Fibroblast of lung (primary cell): ENCODE measurements around the gene CNTFR. TPM values are rescaled to one million over a fixed set of nuclear protein-coding genes. Genes with fewer than 3 reads are reported as not detected.

Experiments used
- DNase-seq, 2 donors: peaks; one replicate each; pipeline versions ENCODE4 v3.0.0 to v3.0.0-alpha.2; 2010; ENCODE audit warnings: low read depth in 2 of 2
- H2AFZ ChIP-seq: 2 replicates; pipeline ENCODE4 v1.5.1; 2012; ENCODE audit warnings: low read length, control low read depth, inconsistent platforms
- H3K27ac ChIP-seq: 2 replicates; pipeline ENCODE4 v1.5.1; 2011; ENCODE audit warnings: low read length, control low read depth; ENCODE audit not compliant: insufficient read depth
- H3K27me3 ChIP-seq: 2 replicates; pipeline ENCODE4 v1.5.1; 2011; ENCODE audit warnings: mild to moderate bottlenecking, low read length; ENCODE audit not compliant: control insufficient read depth, insufficient read depth
- H3K36me3 ChIP-seq: 2 replicates; pipeline ENCODE4 v1.5.1; 2011; ENCODE audit warnings: low read length; ENCODE audit not compliant: control insufficient read depth, insufficient read depth
- H3K4me1 ChIP-seq: 2 replicates; pipeline ENCODE4 v1.5.1; 2011; ENCODE audit warnings: low read length; ENCODE audit not compliant: control insufficient read depth, insufficient read depth; ENCODE audit errors: extremely low read depth
- H3K4me2 ChIP-seq: 2 replicates; pipeline ENCODE4 v1.5.1; 2011; ENCODE audit warnings: low read length, control low read depth; ENCODE audit not compliant: insufficient read depth; ENCODE audit errors: extremely low read depth
- H3K4me3 ChIP-seq, 4 experiments: fragments of 200-600 bp in 1 of 4; sonication (generic) in 1 of 4; replicated peaks in 1 of 4; 2 replicates each; pipeline ENCODE4 v1.5.1; 2011 to 2016; ENCODE audit warnings: low read length in 4 of 4, low read depth in 3 of 4, mild to moderate bottlenecking in 3 of 4, control low read depth in 2 of 4, inconsistent platforms in 1 of 4, mixed read lengths in 1 of 4; ENCODE audit not compliant: insufficient read depth in 1 of 4; ENCODE audit errors: control extremely low read depth in 1 of 4
- H3K79me2 ChIP-seq: 2 replicates; pipeline ENCODE4 v1.5.1; 2012; ENCODE audit warnings: mild to moderate bottlenecking, low read length, inconsistent platforms; ENCODE audit not compliant: control insufficient read depth, insufficient read depth
- H3K9ac ChIP-seq: 2 replicates; pipeline ENCODE4 v1.5.1; 2011; ENCODE audit warnings: mild to moderate bottlenecking, low read length, control low read depth; ENCODE audit not compliant: insufficient read depth
- H3K9me3 ChIP-seq: 2 replicates; pipeline ENCODE4 v1.5.1; 2012; ENCODE audit warnings: low read depth, low read length; ENCODE audit not compliant: control insufficient read depth, insufficient read depth
- H4K20me1 ChIP-seq: 2 replicates; pipeline ENCODE4 v1.5.1; 2011; ENCODE audit warnings: low read length; ENCODE audit not compliant: control insufficient read depth, insufficient read depth; ENCODE audit errors: extremely low read depth
- EZH2 ChIP-seq: IDR thresholded peaks from 2 replicates; pipeline ENCODE4 v1.5.1; 2012; ENCODE audit warnings: low read length, control low read depth, mild to moderate bottlenecking; ENCODE audit errors: missing control alignments
- polyA plus RNA-seq, 2 donors: library from polyadenylated mRNA; depleted of rRNA in 1 of 2; stranded (reverse) in 1 of 2; unstranded in 1 of 2; fragments of >200 nt; gene quantifications; 2 replicates each; pipeline ENCODE4 v1.2.1, GENCODE V29; 2011 to 2012; ENCODE audit warnings: missing spikeins in 1 of 2
- total RNA-seq: library from RNA; depleted of rRNA; stranded (reverse); fragments of >200 nt; gene quantifications from 2 replicates; pipeline ENCODE4 v1.2.1, GENCODE V29; 2014
- TF ChIP-seq, protein P1 (sequence below), 2 donors: IDR thresholded peaks in 1 of 2; conservative IDR thresholded peaks in 1 of 2; 1 replicate in 1 of 2; 2 replicates in 1 of 2; pipeline ENCODE4 v1.5.1; 2011 to 2012; ENCODE audit warnings: low read length in 2 of 2, control low read depth in 1 of 2, inconsistent platforms in 1 of 2, low read depth in 1 of 2, mild to moderate bottlenecking in 1 of 2

The CNTFR gene
- total and polyA plus RNA-seq, 2 donors (not counting 1 experiment from before 2014, with no cell fraction given) = not detected

- H3K79me2 ChIP-seq = no peaks in the 10 kb centered on the region
- H3K4me3 ChIP-seq = no peak overlapping the region
- no peaks in the 10 kb centered on the region for H3K4me1 ChIP-seq
- no peaks in the 10 kb centered on the region for H4K20me1 ChIP-seq
- H3K9me3 ChIP-seq = no peaks in the 10 kb centered on the region
- H3K27me3 ChIP-seq = peaks cover 2% of the 10 kb centered on the region
- DNase-seq = no peak
- H3K4me2 ChIP-seq = no peak overlapping the region
- no peak overlapping the region for H3K9ac ChIP-seq
- H2AFZ ChIP-seq = no peak overlapping the region
- H3K27ac ChIP-seq = no peak overlapping the region
- no peak for TF ChIP-seq EZH2
- TF ChIP-seq, protein P1, sequence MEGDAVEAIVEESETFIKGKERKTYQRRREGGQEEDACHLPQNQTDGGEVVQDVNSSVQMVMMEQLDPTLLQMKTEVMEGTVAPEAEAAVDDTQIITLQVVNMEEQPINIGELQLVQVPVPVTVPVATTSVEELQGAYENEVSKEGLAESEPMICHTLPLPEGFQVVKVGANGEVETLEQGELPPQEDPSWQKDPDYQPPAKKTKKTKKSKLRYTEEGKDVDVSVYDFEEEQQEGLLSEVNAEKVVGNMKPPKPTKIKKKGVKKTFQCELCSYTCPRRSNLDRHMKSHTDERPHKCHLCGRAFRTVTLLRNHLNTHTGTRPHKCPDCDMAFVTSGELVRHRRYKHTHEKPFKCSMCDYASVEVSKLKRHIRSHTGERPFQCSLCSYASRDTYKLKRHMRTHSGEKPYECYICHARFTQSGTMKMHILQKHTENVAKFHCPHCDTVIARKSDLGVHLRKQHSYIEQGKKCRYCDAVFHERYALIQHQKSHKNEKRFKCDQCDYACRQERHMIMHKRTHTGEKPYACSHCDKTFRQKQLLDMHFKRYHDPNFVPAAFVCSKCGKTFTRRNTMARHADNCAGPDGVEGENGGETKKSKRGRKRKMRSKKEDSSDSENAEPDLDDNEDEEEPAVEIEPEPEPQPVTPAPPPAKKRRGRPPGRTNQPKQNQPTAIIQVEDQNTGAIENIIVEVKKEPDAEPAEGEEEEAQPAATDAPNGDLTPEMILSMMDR (conservative IDR thresholded peaks at IDR 0.05 in 1 of 2, IDR thresholded peaks at IDR 0.05 in 1 of 2; ENCODE audit: low read depth in 1 of 2, low read length in 2 of 2) = no peak
- H3K36me3 ChIP-seq = no peaks in the 10 kb centered on the region
Observed at GRCh38 chr9:34544035-34544434, 45.5 kb downstream of the CNTFR start.

DNA sequence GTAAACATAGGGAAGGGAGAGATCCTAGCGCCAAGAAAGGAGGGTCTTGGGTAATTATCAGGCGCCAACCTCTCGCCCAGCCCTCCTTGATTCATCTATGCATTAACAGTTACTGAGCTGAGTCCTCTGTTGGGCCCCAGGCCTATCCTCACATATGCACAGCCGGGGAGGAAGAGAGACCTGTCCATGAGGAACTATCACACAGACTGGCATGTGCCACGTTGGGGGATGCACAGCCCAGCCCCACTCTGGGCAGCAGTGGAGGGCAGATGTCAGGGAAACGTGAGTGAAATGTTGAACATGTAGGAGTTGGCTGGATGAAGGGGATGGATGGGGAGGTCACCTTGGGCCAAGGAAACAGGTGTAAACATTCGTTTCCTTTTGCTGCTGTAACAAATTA, 48.0 kb downstream of the CNTFR start:
- Histone ChIP-seq H3K4me1 (no peaks in the 10 kb centered on the region), H3K9me3 (no peaks in the 10 kb centered on the region), H2AFZ (no peak overlapping the region), H3K4me3 (no peak overlapping the region), H3K9ac (no peak overlapping the region), H3K4me2 (no peak overlapping the region), H4K20me1 (no peaks in the 10 kb centered on the region), H3K79me2 (no peaks in the 10 kb centered on the region), H3K27me3 (peaks cover 2% of the 10 kb centered on the region), H3K27ac (no peak overlapping the region), H3K36me3 (no peaks in the 10 kb centered on the region)
- DNase-seq = no peak
- TF ChIP-seq, protein P1 (conservative IDR thresholded peaks at IDR 0.05 in 1 of 2, IDR thresholded peaks at IDR 0.05 in 1 of 2; ENCODE audit: low read depth in 1 of 2, low read length in 2 of 2) = no peak
- no peak for TF ChIP-seq EZH2

DNA sequence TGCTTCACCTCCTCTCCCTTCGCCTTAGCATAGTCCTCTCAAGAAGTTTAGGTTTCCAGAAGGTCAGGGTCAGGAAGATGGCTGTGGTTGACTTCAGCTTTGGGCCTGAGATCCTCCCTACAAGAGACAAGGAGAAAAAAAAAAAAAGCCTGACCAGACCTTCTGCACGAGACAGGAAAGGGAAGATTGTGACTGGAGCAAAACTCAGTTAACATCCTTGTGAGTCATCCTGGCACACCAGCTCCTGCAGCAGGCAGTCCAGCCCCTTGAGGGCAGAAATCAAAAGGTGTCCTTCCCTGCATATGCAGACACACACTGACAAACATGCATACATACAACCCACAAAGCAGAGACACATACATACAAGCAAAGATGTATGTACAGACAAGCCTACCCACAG, 48.7 kb downstream of the CNTFR start:
- no peaks in the 10 kb centered on the region for H3K4me1 ChIP-seq
- H3K27ac ChIP-seq = no peak overlapping the region
- H3K9ac ChIP-seq = no peak overlapping the region
- H4K20me1 ChIP-seq = no peaks in the 10 kb centered on the region
- H3K4me2 ChIP-seq = no peak overlapping the region
- H3K79me2 ChIP-seq = no peaks in the 10 kb centered on the region
- H3K36me3 ChIP-seq = no peaks in the 10 kb centered on the region
- H2AFZ ChIP-seq = no peak overlapping the region
- H3K27me3 ChIP-seq = peaks cover 5% of the 10 kb centered on the region
- H3K4me3 ChIP-seq = no peak overlapping the region
- no peak for TF ChIP-seq EZH2
- TF ChIP-seq, protein P1 (conservative IDR thresholded peaks at IDR 0.05 in 1 of 2, IDR thresholded peaks at IDR 0.05 in 1 of 2; ENCODE audit: low read depth in 1 of 2, low read length in 2 of 2) = no peak
- no peaks in the 10 kb centered on the region for H3K9me3 ChIP-seq
- peak; percentile 20 to 55 for DNase-seq
